HCT116 (cell line): ENCODE results near the gene C1QA.

Experiments used
- CTCF ChIP-seq, 3 experiments: fragments of 200-600 bp in 1 of 3; sonication (generic) in 1 of 3; IDR thresholded peaks in 2 of 3; conservative IDR thresholded peaks in 1 of 3; 2 replicates each; pipeline ENCODE4 v1.5.1; 2012 to 2017; ENCODE audit warnings: low read depth in 2 of 3, low read length in 2 of 3, antibody characterized with exemption in 1 of 3, borderline replicate concordance in 1 of 3, control low read depth in 1 of 3, mild to moderate bottlenecking in 1 of 3, mixed read lengths in 1 of 3, mixed run types in 1 of 3, moderate library complexity in 1 of 3; ENCODE audit not compliant: insufficient read depth in 1 of 3
- EZH2 ChIP-seq: fragments of 200-600 bp; sonication (generic); IDR thresholded peaks from 2 replicates; pipeline ENCODE4 v1.6.1; 2017; ENCODE audit warnings: antibody characterized with exemption, mixed run types
- POLR2AphosphoS5 ChIP-seq: IDR thresholded peaks from 2 replicates; pipeline ENCODE4 v1.6.1; 2011; ENCODE audit warnings: mild to moderate bottlenecking, low read depth, low read length, moderate library complexity
- TF ChIP-seq, protein P1 (sequence below): IDR thresholded peaks from 2 replicates; pipeline ENCODE4 v1.6.1; 2012

DNA sequence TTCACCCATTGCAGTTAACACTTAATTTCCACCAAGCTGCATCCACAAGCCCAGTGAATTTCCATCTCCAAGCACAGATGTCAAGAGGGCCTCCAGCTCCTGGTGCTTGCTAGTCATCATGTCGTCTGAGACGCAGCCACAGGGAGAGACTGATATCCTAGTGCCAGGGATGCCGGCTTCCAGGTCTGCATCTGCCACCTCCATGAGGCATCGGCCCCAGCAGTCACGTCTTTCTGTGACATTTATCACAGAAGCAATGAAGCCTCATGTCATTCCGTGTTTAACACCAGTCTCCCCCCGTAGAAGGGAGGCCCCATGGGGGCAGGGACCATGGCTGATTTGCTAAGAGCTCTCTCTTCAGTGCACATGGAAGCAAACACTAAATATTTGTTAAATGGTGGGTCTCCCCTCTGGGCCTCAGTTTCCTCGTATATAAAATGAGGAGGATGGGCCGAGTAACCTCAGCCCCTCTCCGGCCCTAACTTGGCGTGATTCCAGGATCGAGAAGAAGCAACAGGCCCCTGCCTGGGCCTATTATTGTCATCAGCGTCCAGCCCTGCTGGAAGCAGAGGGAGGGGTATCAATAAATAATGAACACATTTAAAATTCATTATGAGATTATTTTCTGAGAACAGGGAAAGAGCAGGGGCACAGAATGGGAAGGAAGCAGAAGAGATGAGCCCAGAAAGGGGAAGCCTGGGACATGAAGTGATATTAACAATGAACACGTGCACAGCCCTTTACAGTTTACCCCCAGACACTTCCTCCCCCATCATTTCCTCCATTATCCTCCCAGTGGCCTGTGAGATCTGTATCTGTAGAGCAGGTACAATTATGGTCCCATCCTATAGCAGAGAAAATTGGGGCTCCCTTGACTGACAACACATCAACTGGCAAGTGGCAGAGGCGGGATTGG lies 15.8 kb downstream of the C1QA start:
- TF ChIP-seq POLR2AphosphoS5 (no peak), CTCF (IDR thresholded peaks at IDR 0.05 in 2 of 3, conservative IDR thresholded peaks at IDR 0.05 in 1 of 3; ENCODE audit: borderline replicate concordance in 1 of 3, insufficient read depth in 1 of 3, low read depth in 2 of 3, low read length in 2 of 3) (no peak), EZH2 (no peak)
- TF ChIP-seq, protein P1, sequence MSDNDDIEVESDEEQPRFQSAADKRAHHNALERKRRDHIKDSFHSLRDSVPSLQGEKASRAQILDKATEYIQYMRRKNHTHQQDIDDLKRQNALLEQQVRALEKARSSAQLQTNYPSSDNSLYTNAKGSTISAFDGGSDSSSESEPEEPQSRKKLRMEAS, result no peak
